H4 (cell line): ENCODE measurements around the gene TMEM120B. TPM values are rescaled to one million over a fixed set of nuclear protein-coding genes. Genes with fewer than 3 reads are reported as not detected.
"Not testable (repeated sequence)": the region's sequence is repeated elsewhere in the genome, so short reads cannot be mapped to it uniquely, and the experiment has no call there.

ENCODE experiments used
- DNase-seq: peaks from one replicate; pipeline ENCODE4 v3.0.0-alpha.2; 2015; ENCODE audit warnings: low spot score
- total RNA-seq: library from RNA; depleted of rRNA; stranded (reverse); fragments of >200 nt; shearing (Covaris generic); gene quantifications from 2 replicates; pipeline ENCODE4 v1.2.3, GENCODE V29; 2014

The TMEM120B gene
- total RNA-seq, 1 experiment from 2014 or later = 5.0 TPM

DNA sequence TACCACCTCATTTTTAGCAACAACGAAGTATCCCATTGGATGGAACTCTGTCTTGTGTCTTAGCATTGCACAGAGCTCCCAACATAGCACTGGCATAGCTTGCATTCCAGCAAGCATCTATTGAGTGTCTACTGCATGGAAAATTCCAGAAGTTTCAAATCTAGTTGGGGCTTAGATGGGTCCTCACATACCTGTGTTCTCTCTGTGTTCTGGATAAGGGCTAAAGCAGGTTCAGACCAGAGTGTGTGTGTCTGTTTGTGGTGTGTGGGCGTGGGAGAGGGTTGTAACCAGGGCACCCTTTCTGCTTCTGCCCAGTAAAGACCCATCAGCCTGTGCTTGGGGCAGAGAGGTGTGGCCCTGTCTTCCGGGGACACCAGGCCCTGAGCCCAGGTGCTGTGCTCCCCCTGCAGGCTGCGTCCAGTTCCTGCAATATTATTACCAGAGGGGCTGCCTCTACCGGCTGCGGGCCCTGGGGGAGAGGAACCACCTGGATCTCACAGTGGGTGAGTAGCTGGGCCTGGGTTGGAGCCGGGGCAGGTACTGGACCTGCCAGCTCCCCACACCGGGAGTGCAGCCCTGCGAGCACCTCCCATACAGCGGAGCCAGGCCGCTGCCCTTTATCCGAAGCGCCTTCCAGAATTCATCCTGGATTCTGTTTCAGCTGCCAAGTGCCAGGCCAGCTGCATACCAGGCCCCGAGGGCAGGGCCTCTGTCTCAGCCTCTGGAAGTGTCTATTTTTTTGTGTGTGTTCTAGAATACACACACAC is 60.6 kb downstream of the TMEM120B start:
- peak; percentile 57 for DNase-seq

DNA sequence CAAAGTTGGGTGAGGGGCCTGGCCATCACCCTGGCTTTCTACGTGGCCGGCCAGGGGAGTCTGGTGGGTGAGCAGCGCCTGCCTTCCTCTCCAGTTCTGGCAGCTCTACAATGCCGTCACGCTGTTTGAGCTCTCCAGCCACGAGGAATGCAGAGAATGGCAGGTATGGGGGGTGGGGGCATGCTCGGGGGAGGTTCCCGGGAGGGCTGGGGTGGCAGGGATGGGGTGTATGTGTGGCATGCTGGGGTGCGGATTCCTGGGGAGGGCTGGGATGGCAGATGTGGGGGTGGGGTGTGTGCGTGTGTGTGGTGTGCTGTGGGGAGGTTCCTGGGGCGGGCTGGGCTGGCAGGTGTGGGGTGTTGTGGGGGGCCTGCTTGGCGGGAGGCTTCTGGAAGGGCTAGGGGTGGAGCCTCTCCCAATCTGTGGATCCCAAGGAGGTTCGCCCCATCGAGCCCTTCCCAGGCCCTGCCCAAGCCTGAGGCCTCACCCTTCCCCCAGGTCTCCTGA is 62.5 kb downstream of the TMEM120B start:
- no peak for DNase-seq

DNA sequence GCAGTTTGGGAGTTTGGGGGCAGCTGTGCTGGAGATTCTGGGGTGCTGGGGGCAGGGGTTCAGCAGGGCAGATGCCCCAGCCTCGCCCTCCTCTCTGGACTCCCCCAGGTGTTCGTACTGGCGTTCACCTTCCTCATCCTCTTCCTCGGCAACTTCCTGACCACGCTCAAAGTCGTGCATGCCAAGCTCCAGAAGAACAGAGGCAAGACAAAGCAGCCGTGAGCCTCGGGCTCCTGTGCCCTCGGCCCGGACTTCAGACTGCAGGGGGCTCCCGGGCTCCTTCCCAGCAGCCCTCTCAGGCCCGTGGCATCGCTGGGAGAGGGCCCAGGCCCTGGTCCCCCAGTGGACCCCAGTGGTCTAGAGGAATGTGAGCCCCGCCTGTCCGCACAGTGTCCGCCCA is 62.9 kb downstream of the TMEM120B start:
- no peak for DNase-seq

DNA sequence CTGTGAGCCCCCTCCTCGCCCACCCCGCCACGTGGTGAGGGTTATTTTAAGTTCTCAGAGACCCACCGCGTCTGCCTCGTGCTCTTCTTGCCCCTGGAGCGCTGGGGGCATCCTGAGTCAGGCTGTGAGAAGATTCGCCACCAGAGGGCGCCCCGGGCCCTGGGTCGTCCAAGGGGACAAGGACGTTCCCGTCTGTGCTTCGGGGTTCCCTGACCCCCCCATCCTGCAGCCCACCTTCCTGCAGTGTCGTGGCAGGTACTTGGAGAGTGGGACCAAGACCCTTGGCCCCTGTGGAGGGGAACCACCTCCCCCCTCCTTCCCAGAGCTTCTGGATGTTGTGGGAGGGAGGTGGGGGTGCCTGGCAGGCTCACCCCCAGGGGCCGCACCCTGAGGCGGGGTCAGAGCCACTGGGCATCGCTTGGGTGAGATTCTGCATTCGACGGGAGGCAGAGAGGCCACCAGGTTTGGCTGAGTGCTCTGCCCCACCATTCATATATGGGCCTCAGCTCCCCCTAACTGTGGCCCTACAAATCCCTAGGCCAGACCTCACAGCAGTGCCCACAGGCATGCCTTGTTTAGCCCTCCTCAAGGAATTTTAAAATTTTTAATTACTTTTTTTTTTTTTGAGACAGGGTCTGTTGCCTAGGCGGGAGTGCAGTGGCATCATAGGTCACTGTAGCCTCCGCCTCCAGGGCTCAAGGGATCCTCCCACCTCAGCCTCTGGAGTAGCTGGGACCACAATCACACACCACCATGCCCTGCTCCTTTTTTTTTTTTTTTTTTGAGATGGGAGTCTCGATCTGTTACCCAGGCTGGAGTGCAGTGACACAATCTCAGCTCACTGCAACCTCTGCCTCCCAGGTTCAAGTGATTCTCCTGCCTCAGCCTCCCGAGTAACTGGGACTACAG is 63.9 kb downstream of the TMEM120B start:
- no peak for DNase-seq

DNA sequence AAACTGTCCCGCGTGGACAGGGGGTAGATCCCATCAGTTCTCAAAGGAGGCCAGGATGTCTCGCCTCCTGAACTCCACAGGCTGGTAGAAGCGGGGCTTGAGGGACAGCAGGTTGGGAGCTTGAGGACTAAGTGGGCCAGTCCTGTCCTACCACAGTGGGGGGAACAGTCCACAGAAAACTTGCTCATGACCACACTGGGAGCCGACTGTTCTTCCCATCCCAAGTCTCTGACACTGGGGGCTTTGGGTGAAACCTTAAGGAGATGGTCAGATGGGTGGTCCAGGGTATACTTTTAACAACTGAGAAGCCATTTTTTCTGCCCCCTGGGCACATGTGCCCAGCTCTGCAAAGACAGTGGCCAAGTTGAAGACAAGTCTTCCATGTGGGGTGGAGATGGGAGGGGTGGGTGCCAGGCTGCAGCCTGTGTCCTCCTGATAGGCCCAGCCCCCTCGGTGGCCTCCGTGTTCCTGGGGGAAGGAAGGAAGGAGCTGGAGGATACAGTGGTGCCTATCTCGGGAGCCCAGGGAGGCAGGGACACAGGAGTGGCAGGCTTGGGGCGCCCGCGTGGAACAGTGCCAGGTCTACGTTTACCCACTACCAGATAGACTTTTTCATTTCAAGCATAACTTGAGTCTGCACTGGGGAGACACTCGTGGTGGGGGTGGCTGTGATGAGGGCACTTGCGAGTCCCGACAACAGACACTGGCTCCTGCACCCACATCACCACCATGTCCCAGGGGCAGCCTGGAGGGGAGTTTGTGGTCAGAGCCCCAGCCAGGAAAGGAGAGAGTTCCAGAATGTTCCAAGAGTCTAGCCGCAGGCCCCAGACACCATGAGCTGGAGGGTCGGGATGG is 66.2 kb downstream of the TMEM120B start:
- no peak for DNase-seq

DNA sequence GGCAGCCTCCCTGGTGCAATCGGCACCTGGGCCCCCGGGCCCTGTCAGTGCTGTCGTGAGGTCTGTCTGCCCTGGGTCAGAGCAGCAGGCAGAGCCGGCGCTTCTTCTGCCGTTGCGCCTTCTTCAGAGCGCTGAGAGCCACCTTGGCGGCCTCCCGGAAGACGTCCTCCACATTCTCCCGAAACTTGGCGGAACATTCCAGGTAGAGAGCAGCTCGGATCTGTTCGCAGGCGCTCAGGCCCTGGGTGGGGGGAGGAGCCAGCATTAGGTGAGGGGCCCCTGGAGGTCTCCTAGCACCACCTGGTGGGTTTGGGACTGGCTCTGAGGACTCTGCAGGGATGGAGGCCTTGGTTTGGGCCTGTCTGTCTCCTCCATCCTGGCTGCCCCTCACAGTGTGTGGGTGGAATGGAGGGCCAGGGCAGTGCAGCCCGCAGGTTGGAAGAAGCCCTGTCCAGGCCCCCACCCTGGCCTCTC is 66.9 kb downstream of the TMEM120B start:
- DNase-seq = no peak

DNA sequence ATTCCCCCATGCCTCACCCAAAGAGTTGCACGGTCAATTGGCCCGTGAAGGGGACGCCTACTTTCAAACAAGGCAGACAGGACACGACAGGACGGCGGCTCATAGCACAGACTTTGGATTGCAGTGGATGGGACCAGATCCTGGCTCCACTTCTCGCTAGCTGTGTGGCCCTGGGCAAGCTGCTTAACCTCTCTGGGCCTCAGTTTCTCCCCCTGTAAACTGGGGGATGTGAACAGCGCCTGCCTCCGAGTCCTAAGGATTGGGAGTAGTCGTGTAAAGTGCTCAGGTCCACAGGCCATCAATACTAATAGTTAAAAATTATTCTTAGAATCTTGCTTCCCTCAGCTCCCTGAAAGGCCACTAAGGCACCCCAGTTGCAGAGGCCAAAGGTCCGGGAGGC is 67.9 kb downstream of the TMEM120B start:
- no peak for DNase-seq

DNA sequence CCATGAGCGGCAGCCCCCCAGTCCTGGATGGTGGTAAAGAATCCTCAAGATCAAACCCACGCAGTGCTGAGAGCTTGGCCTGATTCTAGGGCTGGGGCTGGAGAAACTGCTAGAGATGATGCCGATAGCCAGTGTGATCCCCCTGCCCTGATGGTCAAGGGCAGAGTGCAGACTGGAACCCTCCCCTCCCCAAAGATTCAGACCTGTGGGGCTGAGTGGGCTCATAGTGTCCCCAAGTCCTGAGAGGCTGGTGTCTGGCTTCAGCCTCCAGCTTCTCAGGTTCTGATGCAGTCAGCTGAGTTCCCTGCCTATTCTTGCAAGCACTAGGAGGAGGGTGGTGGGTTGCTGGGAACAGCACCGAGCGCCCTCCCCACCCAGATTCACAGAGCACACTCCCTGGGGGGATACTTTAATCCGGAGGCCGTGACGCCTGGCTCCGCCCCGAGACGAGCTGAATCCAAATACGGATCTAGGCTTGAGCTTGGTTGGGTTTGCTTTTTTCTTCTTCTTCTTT is 69.0 kb downstream of the TMEM120B start:
- DNase-seq = no peak

DNA sequence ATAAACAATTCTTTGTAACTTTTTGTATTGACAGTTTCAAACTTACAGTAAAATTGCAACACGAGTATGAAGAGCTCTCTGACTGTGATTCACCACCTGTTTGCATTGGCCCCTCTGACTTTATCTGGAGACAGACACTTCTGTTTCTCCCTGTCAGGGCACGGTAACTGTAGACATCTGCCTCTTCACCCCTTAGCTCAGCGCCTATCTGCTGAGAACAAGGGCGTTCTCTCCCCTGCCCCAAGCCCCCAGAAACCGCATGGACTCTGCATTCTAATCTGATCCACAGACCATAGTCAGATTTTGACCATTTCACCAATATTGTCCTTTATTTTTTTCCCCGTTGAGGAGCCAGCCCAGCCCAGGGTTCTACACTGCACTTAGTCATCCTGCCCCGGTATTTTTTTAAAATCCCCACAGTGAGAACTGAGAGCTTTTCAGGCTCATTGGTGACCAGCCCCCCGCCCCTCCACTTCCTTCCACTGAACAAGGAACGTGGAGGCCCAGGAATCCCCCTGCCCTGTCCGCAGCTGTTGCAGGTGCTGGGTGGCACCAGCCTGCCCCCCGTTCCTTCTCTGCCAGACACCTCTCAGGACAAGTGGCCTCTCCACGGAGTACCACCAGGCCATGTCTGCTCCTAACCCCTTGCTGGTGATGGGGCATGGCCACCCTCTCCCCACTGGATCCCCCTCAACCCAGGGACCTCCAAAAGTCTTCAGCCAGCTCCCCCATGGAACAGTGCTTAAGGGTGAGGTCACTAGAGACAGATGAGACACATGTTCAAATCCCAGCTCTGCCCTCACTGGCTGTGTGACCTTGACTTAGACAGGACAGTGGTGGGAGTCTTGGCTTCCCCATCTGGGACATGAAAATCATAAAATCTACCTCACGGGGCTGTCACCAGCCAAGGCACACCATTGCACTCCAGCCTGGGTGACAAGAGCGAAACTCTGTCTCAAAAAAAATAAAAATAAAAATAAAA is 69.7 kb downstream of the TMEM120B start:
- no peak for DNase-seq

DNA sequence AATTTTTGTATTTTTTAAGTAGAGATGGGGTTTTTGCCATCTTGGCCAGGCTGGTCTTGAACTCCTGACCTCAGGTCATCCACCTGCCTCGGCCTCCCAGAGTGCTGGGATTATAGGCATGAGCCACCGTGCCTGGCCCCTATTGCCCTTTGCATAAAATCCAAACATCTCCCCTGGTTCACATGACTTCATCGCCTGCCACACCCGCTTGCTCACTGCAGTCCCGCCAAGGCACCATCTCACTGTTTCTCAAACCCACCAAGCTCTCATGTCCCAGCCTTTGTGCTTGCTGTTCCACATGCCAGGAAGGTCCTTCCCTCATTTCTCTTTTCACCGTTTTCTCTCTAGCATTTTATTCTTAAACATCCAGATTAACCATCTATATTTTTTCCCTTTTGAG is 71.2 kb downstream of the TMEM120B start:
- DNase-seq = no peak

DNA sequence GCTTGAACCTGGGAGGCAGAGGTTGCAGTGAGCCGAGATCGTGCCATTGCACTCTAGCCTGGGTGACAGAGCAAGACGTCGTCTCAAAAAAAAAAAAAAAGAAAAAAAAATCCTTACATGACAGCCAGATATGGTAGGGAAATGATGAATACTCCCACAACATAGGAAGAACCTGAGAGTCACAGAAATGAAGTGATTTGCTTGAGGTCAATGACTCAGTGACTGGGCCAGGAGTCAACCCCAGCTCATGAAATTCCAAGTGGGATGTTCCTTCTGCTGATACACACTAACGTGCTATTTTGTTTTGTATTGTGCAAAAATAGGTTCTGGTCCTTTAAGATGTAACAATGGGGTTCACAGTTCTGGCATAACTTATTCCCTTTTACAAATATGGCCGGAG is 71.9 kb downstream of the TMEM120B start:
- peak; percentile 72 for DNase-seq

DNA sequence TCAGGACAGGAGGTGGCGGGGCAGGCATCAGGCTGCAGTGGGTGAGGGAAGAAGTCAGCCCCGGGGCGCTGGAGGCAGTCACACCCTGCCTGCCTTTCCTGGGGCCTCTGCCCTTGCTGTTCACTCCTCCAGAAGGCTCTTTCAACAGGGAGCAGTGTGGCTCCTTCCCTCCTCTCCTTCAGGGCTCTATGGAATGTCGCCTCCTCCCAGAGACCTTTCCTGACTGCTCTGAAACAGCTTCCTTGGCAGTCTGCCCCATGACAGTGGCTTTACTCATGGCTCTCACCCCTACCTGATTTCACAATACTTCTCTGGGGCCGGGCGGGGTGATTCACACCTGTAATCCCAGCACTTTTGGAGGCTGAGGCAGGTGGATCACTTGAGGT is 73.9 kb downstream of the TMEM120B start:
- peak; percentile 86 for DNase-seq

DNA sequence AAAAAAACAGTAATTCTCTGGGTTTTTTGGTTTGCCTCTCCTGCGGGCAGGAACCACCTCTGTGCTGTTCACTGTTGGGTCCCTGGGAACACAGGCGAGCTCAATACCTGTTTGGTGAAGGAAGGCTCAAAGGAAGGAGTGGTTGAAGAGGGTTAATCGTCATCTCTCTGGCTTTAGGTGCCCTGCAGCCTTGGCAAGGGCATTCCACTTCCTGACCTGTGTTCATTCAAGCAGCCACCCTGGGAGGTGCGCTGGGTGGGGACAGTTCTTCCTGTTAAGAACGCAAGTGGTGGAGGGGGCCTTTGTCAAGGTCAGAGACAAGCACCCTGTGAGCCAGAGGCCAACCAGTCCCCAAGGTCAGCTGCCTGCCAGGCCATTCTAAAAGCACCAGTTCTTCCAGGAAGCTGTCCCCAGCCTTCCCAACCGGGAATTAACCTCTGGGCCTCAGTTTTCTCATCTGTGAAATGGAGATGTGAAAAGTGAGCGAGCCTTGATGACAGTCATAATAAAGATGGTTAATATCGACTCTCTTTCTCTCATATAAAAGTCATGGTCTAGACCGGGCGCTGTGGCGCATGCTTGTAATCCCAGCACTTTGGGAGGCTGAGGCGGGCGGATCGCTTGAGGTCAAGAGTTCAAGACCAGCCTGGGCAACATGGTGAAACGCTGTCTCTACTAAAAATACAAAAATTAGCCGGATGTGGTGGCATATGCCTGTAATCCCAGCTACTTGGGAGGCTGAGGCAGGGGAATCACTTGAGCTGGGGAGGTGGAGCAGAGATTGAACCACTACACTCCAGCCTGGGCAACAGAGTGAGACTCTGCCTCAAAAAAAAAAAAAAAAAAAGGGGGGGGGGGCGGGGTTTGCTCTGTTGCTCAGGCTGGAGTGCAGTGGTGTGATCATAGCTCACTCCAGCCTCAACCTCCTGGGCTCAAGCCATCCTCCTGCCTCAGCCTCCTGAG is 74.8 kb downstream of the TMEM120B start:
- DNase-seq = no peak

DNA sequence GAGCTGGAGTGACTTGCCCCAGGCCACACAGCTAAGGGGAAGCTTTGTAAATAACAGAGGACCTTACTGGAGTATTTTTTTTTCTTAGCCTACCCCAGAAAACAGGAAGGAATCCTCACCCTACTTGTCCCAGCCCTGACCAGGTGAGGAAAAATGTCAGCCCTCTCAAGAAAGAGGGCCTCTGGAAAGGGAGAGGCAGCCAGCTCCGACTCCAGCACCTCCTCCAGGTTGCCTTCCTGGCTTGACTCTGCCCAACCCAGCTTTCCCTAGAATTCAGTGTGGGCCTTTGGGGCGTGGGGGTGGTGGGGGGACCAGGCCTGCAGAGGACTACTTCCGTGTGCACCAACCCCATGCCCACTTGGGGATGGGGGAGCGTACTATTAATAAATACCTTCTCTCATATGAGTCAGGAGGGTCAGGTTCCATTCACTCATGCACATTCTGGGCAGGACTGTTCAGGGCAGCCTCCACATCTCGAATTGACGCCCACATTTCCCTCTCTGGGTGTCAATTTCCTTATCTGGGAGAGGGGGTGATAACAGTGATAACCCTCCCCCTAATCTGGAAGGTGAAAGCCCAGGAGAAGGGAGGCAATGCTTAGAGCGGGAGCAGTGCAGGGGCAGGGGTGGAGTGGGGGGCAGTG is 75.7 kb downstream of the TMEM120B start:
- no peak for DNase-seq

DNA sequence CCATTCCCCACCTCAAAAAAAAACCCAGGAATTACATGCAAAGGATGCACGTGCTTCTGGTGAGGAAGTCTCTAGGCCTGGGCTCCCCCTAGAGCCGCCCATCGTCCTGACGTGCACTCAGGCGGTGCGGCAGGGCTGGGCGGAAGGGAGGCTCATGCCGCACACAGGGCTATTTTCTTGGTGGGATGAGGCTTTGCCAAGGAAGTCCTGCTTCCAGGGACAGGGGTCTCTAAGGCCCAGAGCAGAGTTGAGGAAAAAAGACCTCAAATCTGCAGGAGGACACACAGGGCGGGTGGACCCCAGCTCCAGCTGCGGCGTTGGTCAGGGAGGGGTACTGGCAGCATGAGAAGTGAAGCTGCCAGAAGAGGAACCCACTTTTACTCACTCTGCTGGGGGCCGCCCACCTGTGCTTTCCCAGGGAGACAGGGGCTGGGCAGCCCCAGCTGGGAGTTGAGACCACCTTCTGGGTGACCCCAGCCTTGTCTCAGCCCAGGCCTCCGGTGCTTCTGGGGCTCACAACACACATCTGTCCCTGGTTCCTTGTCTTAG is 76.8 kb downstream of the TMEM120B start:
- no peak for DNase-seq

DNA sequence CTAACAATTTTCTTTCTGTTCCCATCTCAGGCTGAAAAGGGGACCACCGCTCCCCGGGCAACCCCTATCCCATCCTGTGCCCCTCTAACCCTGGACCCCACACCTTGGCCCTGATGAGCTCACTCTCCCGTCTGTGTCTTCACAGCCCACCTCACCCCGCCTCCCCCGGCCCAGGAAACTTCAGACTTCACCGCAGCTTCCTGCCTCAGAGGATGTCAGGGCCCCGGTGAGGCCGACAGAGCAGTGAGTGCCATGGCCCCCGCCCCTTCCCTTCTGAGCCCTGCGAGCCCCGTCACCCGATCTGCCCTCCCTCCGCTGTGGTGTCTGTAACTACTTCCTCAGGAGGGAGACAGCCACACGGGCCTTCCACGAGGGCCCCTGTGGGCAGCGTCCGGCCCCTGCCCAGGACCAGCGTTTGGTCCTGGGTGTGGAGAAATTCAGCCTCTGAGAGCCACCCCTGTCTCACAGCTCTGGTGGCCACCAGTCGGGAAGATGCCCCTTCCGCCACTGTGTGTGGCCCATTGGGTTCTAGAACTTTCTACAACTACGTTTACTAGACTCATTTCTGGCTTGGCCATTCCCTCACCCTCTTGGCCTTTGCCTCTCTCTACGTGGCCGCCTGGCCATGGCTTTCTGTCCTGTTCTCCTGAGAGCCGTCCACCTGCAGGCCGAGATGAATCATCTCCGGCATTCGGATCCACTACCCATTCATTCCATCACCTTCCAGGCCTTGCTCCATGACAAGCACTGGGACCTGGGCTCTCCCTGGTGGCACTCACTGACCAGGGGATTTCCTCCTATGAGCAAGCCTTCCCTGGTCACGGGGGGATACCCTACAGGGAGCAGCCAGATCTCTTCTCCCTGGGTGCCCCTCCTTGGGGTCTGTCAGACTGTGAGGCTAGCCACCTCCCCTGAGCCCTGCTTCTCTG is 77.5 kb downstream of the TMEM120B start:
- no peak for DNase-seq

DNA sequence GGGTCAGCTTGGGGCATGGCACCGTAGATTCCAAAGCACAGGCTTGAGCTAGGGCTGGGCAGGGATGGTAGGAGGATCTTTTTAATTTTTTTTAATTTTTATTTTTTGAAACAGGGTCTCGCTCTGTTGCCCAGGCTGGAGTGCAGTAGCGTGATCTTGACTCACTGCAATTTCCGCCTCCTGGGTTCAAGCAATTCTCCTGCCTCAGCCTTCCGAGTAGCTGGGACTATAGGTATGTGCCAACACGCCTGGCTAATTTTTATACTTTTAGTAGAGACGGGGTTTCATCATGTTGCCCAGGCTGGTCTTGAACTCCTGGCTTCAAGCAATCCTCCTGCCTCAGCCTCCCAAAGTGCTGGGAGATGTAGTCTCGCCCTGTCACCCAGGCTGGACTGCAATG is 78.2 kb downstream of the TMEM120B start:
- not testable (repeated sequence) for DNase-seq
